Stomach (tissue), 9 donors: Measurements from ENCODE around the gene LONRF2. TPM values are rescaled to one million over a fixed set of nuclear protein-coding genes. Genes with fewer than 3 reads are reported as not detected.
A peak's percentile ranks its signal among the peaks of the same experiment; 100 is the strongest.

Experiments used
- DNase-seq, 2 donors: peaks; one replicate each; pipeline versions ENCODE4 v3.0.0 to v3.0.0-alpha.2; 2013 to 2019
- H3K27ac ChIP-seq, 5 donors: fragments of 200-600 bp in 4 of 5; sonication (generic) in 4 of 5; one replicate each; pipeline ENCODE4 v1.5.1; 2013 to 2019; ENCODE audit warnings: mild to moderate bottlenecking in 1 of 5, moderate library complexity in 1 of 5
- H3K27me3 ChIP-seq, 3 donors: fragments of 200-600 bp; sonication (generic); one replicate each; pipeline ENCODE4 v1.5.1; 2017 to 2019; ENCODE audit warnings: mixed run types in 1 of 3
- H3K36me3 ChIP-seq, 4 donors: fragments of 200-600 bp; sonication (generic); 1 replicate in 3 of 4; 2 replicates in 1 of 4; pipeline ENCODE4 v1.5.1; 2016 to 2019
- H3K4me1 ChIP-seq, 4 donors: fragments of 200-600 bp; sonication (generic); one replicate each; pipeline ENCODE4 v1.5.1; 2016 to 2019
- H3K4me3 ChIP-seq, 4 donors: fragments of 200-600 bp; sonication (generic) in 3 of 4; one replicate each; pipeline ENCODE4 v1.5.1; 2016 to 2019; ENCODE audit warnings: mild to moderate bottlenecking in 1 of 4
- H3K9me3 ChIP-seq, 4 donors: fragments of 200-600 bp; sonication (generic); one replicate each; pipeline ENCODE4 v1.5.1; 2016 to 2019
- EP300 ChIP-seq: sonication (generic); formaldehyde crosslinking; IDR thresholded peaks from one replicate; pipeline ENCODE4 v1.6.1; 2017; ENCODE audit warnings: antibody characterized with exemption
- POLR2A ChIP-seq, 4 donors: fragments of 450-650 bp; IDR thresholded peaks; one replicate each; pipeline ENCODE4 v1.6.1; 2016; ENCODE audit warnings: antibody characterized with exemption in 4 of 4, control low read depth in 2 of 4, mild to moderate bottlenecking in 1 of 4, moderate library complexity in 1 of 4
- POLR2AphosphoS5 ChIP-seq, 3 donors: sonication (generic); formaldehyde crosslinking; IDR thresholded peaks; one replicate each; pipeline ENCODE4 v1.6.1; 2016; ENCODE audit warnings: antibody characterized with exemption in 3 of 3
- WGBS, 5 donors: extraction: QIAGEN DNeasy Blood & Tissue Kit in 3 of 5; methylation state at CpG; one replicate each; pipeline versions ENCODE4 v1.1.5 to v1.1.7; 2013 to 2018; 5-methylcytosine and 5-hydroxymethylcytosine counted together
- intact Hi-C: fragments of 100-400 bp; cut with DNase I; formaldehyde crosslinking; loops from one replicate; pipeline ENCODE4 v1.15.1; 2023; ENCODE audit warnings: low total_unique reads
- polyA plus RNA-seq, 3 donors: library from polyadenylated mRNA; stranded (reverse); fragments of 200-250 nt; gene quantifications; one replicate each; pipeline ENCODE4 v1.2.3, GENCODE V29; 2013
- total RNA-seq, 5 donors: library from RNA; depleted of rRNA; stranded (reverse); fragments of >200 nt; gene quantifications; one replicate each; pipeline versions ENCODE4 v1.1.0 to v1.2.3, GENCODE V29; 2014 to 2016
- TF ChIP-seq, protein P1 (sequence below), 7 experiments: fragments of 450-650 bp in 4 of 7; fragments of 200-600 bp in 3 of 7; sonication (generic) in 3 of 7; IDR thresholded peaks; one replicate each; pipeline ENCODE4 v1.5.1; 2016 to 2019; ENCODE audit warnings: antibody characterized with exemption in 7 of 7, control low read depth in 2 of 7, mild to moderate bottlenecking in 1 of 7
- donor health status: healthy with polysubstance abuse.
- donor health status: Bipolar disorder and iron deficiency.
- donor health status: healthy.

LONRF2 gene
- total and polyA plus RNA-seq, 8 donors, result 0.31 to 32.1 (median 4.7) TPM

DNA sequence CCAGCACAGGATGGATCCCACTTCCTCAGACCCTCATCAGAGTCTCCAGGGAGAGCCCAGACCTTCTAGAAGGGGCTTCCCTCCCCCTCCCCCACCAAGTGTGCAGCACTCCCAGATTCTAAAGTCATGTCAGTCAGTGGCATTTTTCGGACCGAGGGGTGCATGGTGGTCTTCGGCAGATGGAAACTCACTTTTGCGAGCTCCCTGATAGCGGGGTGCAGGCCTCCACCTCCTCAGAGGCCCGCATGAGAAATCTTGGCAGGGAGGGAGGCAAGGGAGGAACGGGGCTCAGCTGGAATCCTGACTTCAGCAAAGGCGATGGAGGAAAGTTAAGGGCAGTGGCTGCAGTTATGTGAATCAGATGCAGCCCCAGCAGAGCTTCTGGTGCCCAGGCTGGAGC lies 58.2 kb downstream of the LONRF2 start:
- H3K4me3 ChIP-seq, result no peak overlapping the region
- no peaks in the 10 kb centered on the region for H3K9me3 ChIP-seq
- TF ChIP-seq, protein P1, sequence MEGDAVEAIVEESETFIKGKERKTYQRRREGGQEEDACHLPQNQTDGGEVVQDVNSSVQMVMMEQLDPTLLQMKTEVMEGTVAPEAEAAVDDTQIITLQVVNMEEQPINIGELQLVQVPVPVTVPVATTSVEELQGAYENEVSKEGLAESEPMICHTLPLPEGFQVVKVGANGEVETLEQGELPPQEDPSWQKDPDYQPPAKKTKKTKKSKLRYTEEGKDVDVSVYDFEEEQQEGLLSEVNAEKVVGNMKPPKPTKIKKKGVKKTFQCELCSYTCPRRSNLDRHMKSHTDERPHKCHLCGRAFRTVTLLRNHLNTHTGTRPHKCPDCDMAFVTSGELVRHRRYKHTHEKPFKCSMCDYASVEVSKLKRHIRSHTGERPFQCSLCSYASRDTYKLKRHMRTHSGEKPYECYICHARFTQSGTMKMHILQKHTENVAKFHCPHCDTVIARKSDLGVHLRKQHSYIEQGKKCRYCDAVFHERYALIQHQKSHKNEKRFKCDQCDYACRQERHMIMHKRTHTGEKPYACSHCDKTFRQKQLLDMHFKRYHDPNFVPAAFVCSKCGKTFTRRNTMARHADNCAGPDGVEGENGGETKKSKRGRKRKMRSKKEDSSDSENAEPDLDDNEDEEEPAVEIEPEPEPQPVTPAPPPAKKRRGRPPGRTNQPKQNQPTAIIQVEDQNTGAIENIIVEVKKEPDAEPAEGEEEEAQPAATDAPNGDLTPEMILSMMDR (IDR thresholded peaks at IDR 0.05), result no peak
- TF ChIP-seq POLR2AphosphoS5 (IDR thresholded peaks at IDR 0.05) (no peak), POLR2A (IDR thresholded peaks at IDR 0.05) (no peak), EP300 (no peak)
- peaks cover 0 to 6% (median 0%) of the 10 kb centered on the region in 3 donors for H3K27me3 ChIP-seq
- no peak overlapping the region for H3K27ac ChIP-seq
- intact Hi-C loops, result loop anchor here (5.0 kb wide), 1 partner anchor 118 kb away; no protein-coding TSS in a partner anchor
- no peak for DNase-seq
- no peaks in the 10 kb centered on the region for H3K4me1 ChIP-seq
- whole genome bisulfite sequencing, 5 donors, result 78 to 89% (median 84%) methylated on average over 8 of the region's 8 CpGs
- no peaks in the 10 kb centered on the region for H3K36me3 ChIP-seq

DNA sequence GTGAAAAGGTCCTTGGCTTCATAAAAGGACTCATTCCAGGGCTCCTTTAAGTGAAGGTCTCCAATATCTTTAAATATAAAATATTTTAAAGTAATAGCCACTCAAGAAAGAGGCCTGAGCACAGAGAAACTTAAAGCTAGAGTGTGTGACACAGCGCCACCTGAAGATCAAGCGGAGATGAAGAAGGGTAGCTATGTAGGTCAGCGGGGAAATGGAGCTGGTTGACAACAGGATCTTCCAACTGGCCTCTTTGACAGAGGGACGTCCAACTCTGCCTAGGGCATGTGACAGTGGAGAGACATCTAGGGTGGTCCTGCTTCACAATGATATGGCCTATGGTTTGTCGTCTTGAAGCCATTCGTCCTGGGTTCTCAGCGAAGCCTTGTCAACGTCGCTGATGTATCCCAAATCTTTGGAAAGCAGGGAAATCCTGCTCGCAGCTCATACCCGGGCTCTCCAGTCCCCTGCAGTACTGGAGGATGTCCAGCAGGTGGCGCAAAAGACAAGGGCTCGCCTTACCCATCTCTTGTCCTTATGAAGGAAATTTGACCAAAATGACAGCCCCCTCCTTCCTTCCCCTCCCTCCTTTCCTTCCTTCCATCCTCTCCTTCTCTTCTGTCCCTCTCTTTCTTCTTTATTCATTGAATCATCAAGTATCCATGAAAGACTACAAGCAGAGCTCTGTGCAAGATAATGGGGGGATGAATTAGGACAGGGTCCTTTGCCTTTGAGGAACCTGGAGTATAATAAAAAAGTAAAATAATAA lies 59.6 kb downstream of the LONRF2 start:
- H3K9me3 ChIP-seq, result no peaks in the 10 kb centered on the region
- no peaks in the 10 kb centered on the region for H3K36me3 ChIP-seq
- H3K27ac ChIP-seq, result no peak overlapping the region
- intact Hi-C loops, result loop anchor here (5.0 kb wide), 1 partner anchor 120 kb away; no protein-coding TSS in a partner anchor
- peak in 1 of 3 donors; percentile 6 for TF ChIP-seq POLR2AphosphoS5 (IDR thresholded peaks at IDR 0.05)
- TF ChIP-seq, protein P1 (IDR thresholded peaks at IDR 0.05), result peak in 6 of 7 experiments; percentile 53 to 99 (median 96)
- TF ChIP-seq EP300, result no peak
- no peak overlapping the region for H3K4me3 ChIP-seq
- H3K4me1 ChIP-seq, result no peaks in the 10 kb centered on the region
- 7 to 12% (median 11%) methylated on average over 13 of the region's 13 CpGs for WGBS, 5 donors
- DNase-seq, result peak; percentile 71 to 79
- peaks cover 0 to 6% (median 0%) of the 10 kb centered on the region in 3 donors for H3K27me3 ChIP-seq

DNA sequence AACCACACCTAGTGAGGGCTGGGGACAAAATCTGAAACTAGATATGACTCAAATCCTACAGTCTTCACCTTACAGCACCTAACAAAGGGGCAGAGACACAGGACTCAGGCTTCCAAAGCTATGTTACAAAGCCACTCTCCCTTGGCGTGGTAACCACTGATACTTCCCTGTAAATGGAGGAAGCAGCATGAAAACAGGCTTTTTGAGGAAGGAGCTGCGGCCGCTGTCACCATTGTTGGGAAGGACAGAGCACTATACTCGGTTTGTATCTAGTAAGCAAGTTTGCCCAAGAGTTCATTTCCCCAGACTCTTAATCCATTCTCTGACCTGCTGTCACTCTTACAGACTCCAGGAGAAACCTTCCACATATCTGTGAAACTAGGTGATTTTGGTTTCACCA lies 60.3 kb downstream of the LONRF2 start:
- no peak for TF ChIP-seq POLR2A (IDR thresholded peaks at IDR 0.05)
- no peak for TF ChIP-seq POLR2AphosphoS5 (IDR thresholded peaks at IDR 0.05)
- TF ChIP-seq, protein P1 (IDR thresholded peaks at IDR 0.05), result no peak
- TF ChIP-seq EP300, result no peak
- Histone ChIP-seq H3K4me3 (no peak overlapping the region), H3K9me3 (no peaks in the 10 kb centered on the region), H3K36me3 (no peaks in the 10 kb centered on the region), H3K27ac (no peak overlapping the region), H3K27me3 (peaks cover 0 to 6% (median 0%) of the 10 kb centered on the region in 3 donors), H3K4me1 (no peaks in the 10 kb centered on the region)
- intact Hi-C loops, result loop anchor here (5.0 kb wide), 1 partner anchor 120 kb away; no protein-coding TSS in a partner anchor
- no peak for DNase-seq
- WGBS, 5 donors, result 74 to 93% (median 84%) methylated on average over 4 of the region's 4 CpGs

DNA sequence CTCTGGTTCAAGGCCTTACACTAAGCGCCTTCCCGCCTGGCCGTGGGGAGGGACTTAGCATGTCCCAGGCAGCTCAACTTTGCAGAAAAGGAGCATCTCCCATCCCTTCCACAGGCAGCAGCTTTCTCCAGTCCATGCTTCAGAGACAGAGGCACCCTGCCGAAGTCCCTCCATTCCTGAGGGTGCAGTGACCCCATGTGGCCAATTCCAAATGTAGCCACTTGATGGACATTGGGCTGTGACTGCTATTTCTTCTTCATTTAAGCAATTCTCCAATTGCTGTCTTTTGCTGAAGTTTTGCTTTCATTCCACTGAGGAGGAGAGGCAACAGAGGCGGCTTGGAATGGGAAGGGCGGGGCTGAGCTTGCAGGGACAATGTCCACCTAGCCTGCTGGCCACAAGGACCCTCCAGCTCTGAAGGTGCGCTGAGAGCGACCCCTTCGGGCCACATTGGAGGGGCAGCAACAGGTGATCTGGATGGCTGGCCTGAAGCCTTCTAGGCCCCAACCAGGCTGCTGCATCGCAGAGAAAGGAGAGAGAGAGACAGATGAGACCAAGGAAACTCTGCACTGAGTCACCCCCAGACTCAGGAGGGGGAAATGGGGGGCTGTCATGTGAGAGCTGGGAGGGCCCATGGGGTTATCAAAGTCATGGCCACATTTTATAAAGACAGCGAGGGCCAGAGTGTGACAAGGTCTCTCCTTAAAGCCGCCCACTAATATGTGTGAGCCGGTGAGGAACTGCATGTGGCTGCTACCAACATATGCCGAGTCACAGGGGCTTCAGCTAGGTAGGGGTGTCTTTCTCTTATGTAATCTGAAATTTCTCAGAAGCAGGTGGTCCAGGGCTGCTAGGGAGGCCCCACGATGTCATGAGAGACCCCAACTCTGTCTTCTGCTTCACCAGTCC lies 61.3 kb downstream of the LONRF2 start:
- 58 to 77% (median 64%) methylated on average over 15 of the region's 15 CpGs for WGBS, 5 donors
- Histone ChIP-seq H3K27ac (no peak overlapping the region), H3K36me3 (no peaks in the 10 kb centered on the region), H3K9me3 (no peaks in the 10 kb centered on the region), H3K27me3 (peaks cover 0 to 6% (median 0%) of the 10 kb centered on the region in 3 donors), H3K4me3 (no peak overlapping the region), H3K4me1 (no peaks in the 10 kb centered on the region)
- peak; percentile 60 to 89 for DNase-seq
- TF ChIP-seq EP300 (no peak), POLR2AphosphoS5 (IDR thresholded peaks at IDR 0.05) (peak in 1 of 3 donors; percentile 35)
- TF ChIP-seq, protein P1 (IDR thresholded peaks at IDR 0.05), result peak in 5 of 7 experiments; percentile 32 to 64 (median 56)
- intact Hi-C loops, result loop anchor here (5.0 kb wide), 1 partner anchor 121 kb away; no protein-coding TSS in a partner anchor
